HG02973 (cell line): ENCODE measurements around the gene PRM2.

Source experiments
- ATAC-seq: cut with Tn5 transposase; IDR thresholded peaks from one replicate; pipeline ENCODE4 v1.9.1; 2021; ENCODE audit warnings: moderate library complexity; ENCODE audit not compliant: unreplicated experiment

PRM2 gene

GRCh38 chr16:11250786-11251524 lies 25.3 kb downstream of the PRM2 start:
- no peak for ATAC-seq

- no peak for ATAC-seq
Observed at GRCh38 chr16:11250091-11250785, 26.0 kb downstream of the PRM2 start.

GRCh38 chr16:11249233-11250061 lies 26.8 kb downstream of the PRM2 start:
- no peak for ATAC-seq

- ATAC-seq, result no peak
Observed at GRCh38 chr16:11248133-11248532, 28.1 kb downstream of the PRM2 start.

GRCh38 chr16:11245988-11246387 lies 30.3 kb downstream of the PRM2 start:
- no peak for ATAC-seq

- ATAC-seq, result no peak
Observed at GRCh38 chr16:11245222-11245737, 31.0 kb downstream of the PRM2 start.

GRCh38 chr16:11242658-11243057 lies 33.6 kb downstream of the PRM2 start:
- no peak for ATAC-seq

- no peak for ATAC-seq
Observed at GRCh38 chr16:11241480-11242204, 34.6 kb downstream of the PRM2 start.

GRCh38 chr16:11240636-11241473 lies 35.4 kb downstream of the PRM2 start:
- ATAC-seq, result no peak

GRCh38 chr16:11239644-11240632 lies 36.3 kb downstream of the PRM2 start:
- no peak for ATAC-seq

- ATAC-seq, result no peak
Observed at GRCh38 chr16:11238272-11239202, 37.7 kb downstream of the PRM2 start.

- no peak for ATAC-seq
Observed at GRCh38 chr16:11236461-11237254, 39.6 kb downstream of the PRM2 start.

GRCh38 chr16:11235703-11235991 lies 40.6 kb downstream of the PRM2 start:
- ATAC-seq, result no peak

- ATAC-seq, result no peak
Observed at GRCh38 chr16:11234884-11235702, 41.2 kb downstream of the PRM2 start.

- no peak for ATAC-seq
Observed at GRCh38 chr16:11233727-11234376, 42.4 kb downstream of the PRM2 start.
